Esophagus (tissue), 2 donors: ENCODE measurements around the gene CIB4. TPM values are rescaled to one million over a fixed set of nuclear protein-coding genes. Genes with fewer than 3 reads are reported as not detected.

Source experiments
- H3K27ac ChIP-seq, 2 donors: one replicate each; pipeline ENCODE4 v1.5.1; 2013; ENCODE audit warnings: low read depth in 2 of 2, mild to moderate bottlenecking in 2 of 2, inconsistent platforms in 1 of 2, low read length in 1 of 2, moderate library complexity in 1 of 2
- H3K27me3 ChIP-seq, 2 donors: one replicate each; pipeline ENCODE4 v1.6.1; 2013; ENCODE audit warnings: low read length in 2 of 2, control low read depth in 1 of 2, mild to moderate bottlenecking in 1 of 2; ENCODE audit not compliant: insufficient read depth in 2 of 2, control insufficient read depth in 1 of 2
- H3K36me3 ChIP-seq, 2 donors: one replicate each; pipeline ENCODE4 v1.6.1; 2013; ENCODE audit warnings: low read length in 1 of 2; ENCODE audit not compliant: control insufficient read depth in 2 of 2, insufficient read depth in 2 of 2
- H3K4me1 ChIP-seq, 2 donors: one replicate each; pipeline ENCODE4 v1.6.1; 2013; ENCODE audit warnings: low read length in 1 of 2; ENCODE audit not compliant: control insufficient read depth in 2 of 2, insufficient read depth in 2 of 2
- H3K4me3 ChIP-seq, 2 donors: one replicate each; pipeline ENCODE4 v1.5.1; 2013; ENCODE audit warnings: low read length in 2 of 2, mild to moderate bottlenecking in 2 of 2, low read depth in 1 of 2, moderate library complexity in 1 of 2
- H3K9me3 ChIP-seq, 2 donors: one replicate each; pipeline ENCODE4 v1.6.1; 2013; ENCODE audit warnings: mild to moderate bottlenecking in 2 of 2, low read depth in 1 of 2, low read length in 1 of 2, moderate library complexity in 1 of 2; ENCODE audit not compliant: control insufficient read depth in 2 of 2, insufficient read depth in 1 of 2
- WGBS, 2 donors: extraction: QIAGEN DNeasy Blood & Tissue Kit; methylation state at CpG; one replicate each; pipeline ENCODE4 v1.1.7; 2013; 5-methylcytosine and 5-hydroxymethylcytosine counted together
- polyA plus RNA-seq, 2 donors: library from polyadenylated mRNA; stranded (reverse); fragments of 200-250 nt; gene quantifications; one replicate each; pipeline ENCODE4 v1.2.3, GENCODE V29; 2013
- donor health status: healthy with polysubstance abuse.
- donor health status: Bipolar disorder and iron deficiency.

CIB4 gene
- polyA plus RNA-seq, 2 donors: not detected

GRCh38 chr2:26602575-26602974, 38.6 kb downstream of the CIB4 start:
- 68 to 72% methylated on average over 6 of the region's 6 CpGs for WGBS, 2 donors
- peaks cover 2 to 5% of the 10 kb centered on the region in 2 donors for H3K4me1 ChIP-seq
- no peak overlapping the region for H3K4me3 ChIP-seq
- no peaks in the 10 kb centered on the region for H3K36me3 ChIP-seq
- no peak overlapping the region for H3K27ac ChIP-seq
- H3K9me3 ChIP-seq: no peaks in the 10 kb centered on the region
- no peaks in the 10 kb centered on the region for H3K27me3 ChIP-seq

DNA sequence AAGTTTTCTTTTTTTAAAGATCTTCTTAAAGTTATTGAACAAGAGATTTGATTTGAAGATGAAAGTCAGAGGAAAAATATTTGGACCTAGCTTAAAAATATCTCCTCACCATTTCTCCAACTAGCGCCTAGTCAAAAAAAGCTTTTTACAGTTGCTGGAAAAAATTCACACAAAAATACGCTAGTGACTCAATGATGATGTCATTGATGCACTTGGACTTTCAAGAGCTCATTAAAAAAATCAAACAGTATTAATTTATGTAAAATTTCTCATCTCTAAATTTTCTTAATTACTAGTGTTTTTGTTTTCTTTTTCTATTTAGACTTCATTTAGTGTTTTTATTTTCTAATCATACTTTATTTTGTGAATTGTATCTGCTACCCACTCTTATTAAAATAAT, 41.8 kb downstream of the CIB4 start:
- WGBS, 2 donors: 86 to 89% methylated on average over 2 of the region's 2 CpGs
- no peak overlapping the region for H3K4me3 ChIP-seq
- H3K9me3 ChIP-seq: no peaks in the 10 kb centered on the region
- no peak overlapping the region for H3K27ac ChIP-seq
- no peaks in the 10 kb centered on the region for H3K4me1 ChIP-seq
- H3K27me3 ChIP-seq: no peaks in the 10 kb centered on the region
- no peaks in the 10 kb centered on the region for H3K36me3 ChIP-seq

DNA sequence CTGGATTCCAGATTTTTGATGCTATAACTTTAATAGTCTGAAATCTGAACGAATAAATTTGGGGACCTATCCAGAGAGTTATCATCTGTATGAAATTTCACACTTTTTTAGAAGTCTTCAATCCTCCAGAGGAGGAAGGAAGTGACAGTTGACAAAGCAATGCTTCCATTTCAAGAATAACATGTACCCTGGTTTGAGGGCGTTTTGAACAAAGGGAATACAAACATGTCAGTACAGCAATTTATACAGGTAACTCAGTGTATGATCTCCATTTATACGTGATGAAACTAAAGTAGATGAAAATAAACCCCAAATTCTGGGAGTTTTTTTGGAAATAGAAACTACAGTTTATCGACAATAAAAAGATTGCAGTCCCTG, 42.2 kb downstream of the CIB4 start:
- no peaks in the 10 kb centered on the region for H3K9me3 ChIP-seq
- WGBS, 2 donors: 44 to 45% methylated on average over 4 of the region's 4 CpGs
- H3K27me3 ChIP-seq: no peaks in the 10 kb centered on the region
- H3K4me1 ChIP-seq: no peaks in the 10 kb centered on the region
- H3K4me3 ChIP-seq: no peak overlapping the region
- H3K36me3 ChIP-seq: no peaks in the 10 kb centered on the region
- no peak overlapping the region for H3K27ac ChIP-seq

DNA sequence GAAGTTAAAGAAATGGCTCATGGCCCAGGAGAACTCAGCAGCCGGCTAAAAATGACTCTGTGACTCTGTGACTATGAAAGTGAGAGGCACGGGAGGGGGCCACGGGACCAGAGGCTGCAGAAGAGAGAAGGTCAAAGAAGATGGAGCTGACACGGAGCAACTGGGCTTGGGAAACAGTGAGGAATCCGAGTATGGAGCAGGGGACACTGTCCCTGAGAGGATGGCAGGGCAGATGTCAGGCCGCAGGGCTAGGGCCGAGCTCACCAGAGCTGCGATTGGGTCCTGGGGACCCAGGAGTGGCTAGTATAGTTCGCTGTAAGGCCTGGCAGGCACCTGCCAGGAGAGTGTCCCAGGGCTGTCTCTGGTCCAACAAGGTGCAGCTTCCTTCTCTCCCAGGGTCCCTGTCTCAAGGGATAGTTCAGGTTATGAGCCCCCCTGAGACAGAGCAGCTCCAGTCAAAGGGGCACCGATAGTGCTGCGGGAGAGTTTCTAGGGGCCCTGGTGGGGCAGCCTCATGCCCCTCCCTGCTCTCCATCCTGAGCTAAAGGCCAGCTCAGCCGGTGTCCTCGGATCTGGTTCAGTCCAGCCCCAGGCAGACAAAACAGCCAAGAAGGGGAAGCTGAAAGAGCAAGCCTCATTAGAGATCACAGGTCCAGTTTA, 42.7 kb downstream of the CIB4 start:
- no peak overlapping the region for H3K27ac ChIP-seq
- no peaks in the 10 kb centered on the region for H3K27me3 ChIP-seq
- no peaks in the 10 kb centered on the region for H3K36me3 ChIP-seq
- H3K9me3 ChIP-seq: no peaks in the 10 kb centered on the region
- no peak overlapping the region for H3K4me3 ChIP-seq
- H3K4me1 ChIP-seq: no peaks in the 10 kb centered on the region
- 77 to 80% methylated on average over 13 of the region's 13 CpGs for WGBS, 2 donors

DNA sequence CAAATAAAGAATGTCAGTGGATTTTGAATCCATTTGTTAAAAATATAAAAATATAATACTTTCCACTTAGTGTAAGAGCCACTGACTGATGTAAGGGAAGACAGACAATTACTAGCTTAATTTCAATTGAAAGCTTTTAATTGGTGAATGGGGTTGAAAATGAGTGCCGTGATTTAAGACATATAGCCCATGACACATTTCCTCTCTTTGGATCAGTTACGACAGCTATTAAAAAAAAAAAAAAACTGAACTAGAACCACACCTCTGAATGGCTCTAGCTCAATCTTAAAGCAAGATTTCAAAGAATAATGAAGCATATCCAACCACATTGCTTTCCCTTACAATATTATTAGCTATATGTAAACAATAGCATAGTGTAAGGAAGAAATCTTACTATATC, 44.0 kb downstream of the CIB4 start:
- Histone ChIP-seq H3K4me3 (no peak overlapping the region), H3K27me3 (no peaks in the 10 kb centered on the region)
- 32 to 44% methylated on average over 2 of the region's 2 CpGs for WGBS, 2 donors

GRCh38 chr2:26595146-26595545, 46.0 kb downstream of the CIB4 start:
- no peak overlapping the region for H3K4me3 ChIP-seq
- no peaks in the 10 kb centered on the region for H3K9me3 ChIP-seq
- H3K27me3 ChIP-seq: no peaks in the 10 kb centered on the region
- H3K4me1 ChIP-seq: no peaks in the 10 kb centered on the region
- no peaks in the 10 kb centered on the region for H3K36me3 ChIP-seq
- 82 to 87% methylated on average over 7 of the region's 7 CpGs for WGBS, 2 donors
- H3K27ac ChIP-seq: no peak overlapping the region

More for the DNA sequence above, 44.0 kb downstream of the CIB4 start:
- Histone ChIP-seq H3K27ac (no peak overlapping the region), H3K9me3 (no peaks in the 10 kb centered on the region), H3K4me1 (no peaks in the 10 kb centered on the region), H3K36me3 (no peaks in the 10 kb centered on the region)

- H3K36me3 ChIP-seq: no peaks in the 10 kb centered on the region
- H3K4me1 ChIP-seq: no peaks in the 10 kb centered on the region
- no peaks in the 10 kb centered on the region for H3K9me3 ChIP-seq
- no peaks in the 10 kb centered on the region for H3K27me3 ChIP-seq
- WGBS, 2 donors: 82 to 90% methylated on average over 12 of the region's 12 CpGs
- no peak overlapping the region for H3K4me3 ChIP-seq
- no peak overlapping the region for H3K27ac ChIP-seq
These were observed 49.3 kb downstream of the CIB4 start for GRCh38 chr2:26591619-26592505.

- no peaks in the 10 kb centered on the region for H3K27me3 ChIP-seq
- 64% methylated on average over 11 of the region's 11 CpGs for WGBS, 2 donors
These were observed 50.1 kb downstream of the CIB4 start for GRCh38 chr2:26590980-26591618.

DNA sequence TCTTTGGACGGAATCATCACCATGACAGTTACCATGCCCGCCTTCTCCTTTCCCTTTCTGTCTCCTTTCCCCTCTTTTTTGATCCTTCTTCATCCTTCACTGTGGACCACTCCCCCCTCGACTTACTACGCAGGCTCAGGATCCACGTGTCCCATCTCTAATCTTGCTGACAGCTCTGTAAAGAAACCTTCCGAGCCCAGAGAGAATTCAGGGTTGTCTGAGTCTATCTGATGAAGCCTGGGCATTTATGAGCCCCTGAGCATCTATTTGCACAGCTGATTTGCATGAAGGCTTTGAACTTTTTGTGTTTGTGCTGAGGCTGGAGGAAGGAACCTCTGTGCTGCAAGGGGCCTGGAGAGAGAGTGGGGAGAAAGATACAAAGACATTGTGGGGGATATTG, 50.7 kb downstream of the CIB4 start:
- Histone ChIP-seq H3K36me3 (no peaks in the 10 kb centered on the region), H3K4me3 (no peak overlapping the region), H3K27ac (no peak overlapping the region), H3K9me3 (no peaks in the 10 kb centered on the region), H3K27me3 (no peaks in the 10 kb centered on the region), H3K4me1 (no peaks in the 10 kb centered on the region)
- 62 to 65% methylated on average over 6 of the region's 6 CpGs for WGBS, 2 donors

More at GRCh38 chr2:26590980-26591618, 50.1 kb downstream of the CIB4 start:
- no peaks in the 10 kb centered on the region for H3K4me1 ChIP-seq
- H3K36me3 ChIP-seq: no peaks in the 10 kb centered on the region
- no peak overlapping the region for H3K27ac ChIP-seq
- H3K9me3 ChIP-seq: no peaks in the 10 kb centered on the region
- H3K4me3 ChIP-seq: no peak overlapping the region
